ENCODE measurements around the gene SLC36A1. TPM values are rescaled to one million over a fixed set of nuclear protein-coding genes. Genes with fewer than 3 reads are reported as not detected.
"Not testable (repeated sequence)": the region's sequence is repeated elsewhere in the genome, so short reads cannot be mapped to it uniquely, and the experiment has no call there.

The SLC36A1 gene
- total RNA-seq, 2 donors from 2014 or later = 6.3 to 15.4 TPM

DNA sequence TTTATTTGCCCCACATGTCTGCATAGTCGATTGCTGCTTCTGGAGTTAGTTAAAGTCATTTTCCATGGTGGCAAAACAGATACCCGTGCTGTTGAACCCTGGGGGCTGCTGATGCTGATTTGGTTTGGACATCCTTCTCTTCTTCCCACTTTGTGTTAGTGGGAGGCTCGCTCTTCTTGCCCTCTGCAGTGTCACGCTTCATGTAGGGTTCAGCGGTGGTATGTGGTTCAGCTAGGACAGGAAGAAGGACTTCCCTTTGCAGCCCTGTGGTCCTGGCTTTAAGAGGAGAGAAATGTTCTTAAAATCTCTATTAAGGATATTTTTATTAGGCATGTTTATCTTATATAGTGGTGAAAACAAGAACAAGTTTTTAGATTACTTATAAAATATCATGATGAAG, 36.2 kb downstream of the SLC36A1 start:
- Mint-ChIP-seq H3K27ac (peak overlapping the region in 1 of 2 donors; percentile 34), H3K27me3 (no peaks in the 10 kb centered on the region), H3K4me3 (no peak overlapping the region), H3K36me3 (peaks cover 12% of the 10 kb centered on the region), H3K4me1 (ENCODE audit: low read depth in 2 of 2) (peaks cover 8 to 10% of the 10 kb centered on the region in 2 donors), H3K9me3 (no peaks in the 10 kb centered on the region)
- peak in 1 of 2 donors; percentile 29 for ATAC-seq
- DNase-seq (ENCODE audit: low spot score) = no peak

DNA sequence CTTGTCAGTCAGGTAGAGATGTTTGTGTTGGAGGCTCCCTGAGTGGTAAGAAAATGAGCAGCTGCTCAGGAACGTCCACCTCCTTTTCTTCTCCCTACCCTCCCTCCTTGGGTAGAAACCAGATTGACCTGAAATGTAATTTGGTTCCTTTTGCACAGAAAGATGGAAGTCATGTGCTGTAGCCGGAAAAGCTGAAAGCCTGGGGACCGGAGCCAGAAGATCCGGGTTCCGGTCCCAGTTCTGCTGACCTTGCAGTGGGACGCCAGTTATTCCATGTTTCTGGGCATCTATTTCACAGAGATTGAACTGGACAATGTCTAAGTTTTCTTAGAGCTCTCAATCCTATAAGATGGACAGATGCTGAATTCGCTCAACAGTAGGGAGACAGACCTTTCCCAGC, 40.1 kb downstream of the SLC36A1 start:
- ATAC-seq (no peak), DNase-seq (ENCODE audit: low spot score) (no peak)
- Mint-ChIP-seq H3K36me3 (peaks cover 9% of the 10 kb centered on the region), H3K27me3 (no peaks in the 10 kb centered on the region), H3K4me3 (no peak overlapping the region), H3K4me1 (ENCODE audit: low read depth in 2 of 2) (peaks cover 8 to 10% of the 10 kb centered on the region in 2 donors), H3K9me3 (no peaks in the 10 kb centered on the region), H3K27ac (no peak overlapping the region)

DNA sequence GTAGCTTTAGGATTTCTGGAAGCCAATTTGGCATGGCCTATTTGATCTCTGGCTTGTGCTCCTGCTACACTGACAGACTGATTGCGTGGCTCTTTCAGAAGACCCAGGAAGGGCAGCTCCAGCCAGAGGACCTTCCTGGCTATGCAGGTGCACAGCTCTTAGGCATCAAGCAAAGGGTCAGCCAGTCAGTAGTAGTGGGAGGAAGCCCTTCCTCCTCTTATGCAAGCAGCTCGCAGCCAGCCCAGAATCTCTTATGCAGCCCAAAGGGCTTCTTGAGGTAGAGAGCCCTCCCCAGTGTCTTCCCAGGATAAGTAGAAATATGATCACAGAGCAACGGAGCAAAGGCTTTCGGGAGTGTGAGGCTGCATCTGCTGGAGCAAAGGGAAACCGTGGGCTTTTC, 43.2 kb downstream of the SLC36A1 start:
- H3K27ac Mint-ChIP-seq = no peak overlapping the region

DNA sequence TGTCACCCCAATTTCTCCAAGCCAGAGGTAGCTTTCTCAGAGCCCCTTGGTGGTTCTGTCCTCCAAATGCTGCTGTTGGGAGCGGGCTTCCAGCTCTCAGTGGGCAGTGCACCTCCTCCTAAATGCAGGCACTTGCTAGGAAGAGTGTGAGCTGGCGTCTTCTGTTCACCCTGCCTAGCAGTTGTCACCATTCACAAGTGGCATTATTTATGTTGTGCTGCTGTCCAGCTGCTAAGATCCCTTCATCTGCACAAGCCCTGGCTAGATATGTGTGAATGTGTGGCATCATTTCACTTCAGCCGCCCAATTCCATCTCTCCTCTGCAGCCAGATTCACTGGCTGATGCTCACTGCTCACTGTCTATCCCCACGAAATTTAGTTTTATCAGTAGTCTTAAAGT, 43.7 kb downstream of the SLC36A1 start:
- DNase-seq (ENCODE audit: low spot score) = no peak
- ATAC-seq = no peak
- H3K4me3 Mint-ChIP-seq = no peak overlapping the region
- H3K27ac Mint-ChIP-seq = no peak overlapping the region
- H3K36me3 Mint-ChIP-seq = peaks cover 9% of the 10 kb centered on the region
- no peaks in the 10 kb centered on the region for H3K9me3 Mint-ChIP-seq
- H3K4me1 Mint-ChIP-seq (ENCODE audit: low read depth in 2 of 2) = no peaks in the 10 kb centered on the region
- no peaks in the 10 kb centered on the region for H3K27me3 Mint-ChIP-seq

More for the DNA sequence above, 43.2 kb downstream of the SLC36A1 start:
- Mint-ChIP-seq H3K36me3 (peaks cover 9% of the 10 kb centered on the region), H3K4me1 (ENCODE audit: low read depth in 2 of 2) (no peaks in the 10 kb centered on the region), H3K9me3 (no peaks in the 10 kb centered on the region), H3K27me3 (no peaks in the 10 kb centered on the region), H3K4me3 (no peak overlapping the region)
- ATAC-seq = no peak
- no peak for DNase-seq (ENCODE audit: low spot score)

DNA sequence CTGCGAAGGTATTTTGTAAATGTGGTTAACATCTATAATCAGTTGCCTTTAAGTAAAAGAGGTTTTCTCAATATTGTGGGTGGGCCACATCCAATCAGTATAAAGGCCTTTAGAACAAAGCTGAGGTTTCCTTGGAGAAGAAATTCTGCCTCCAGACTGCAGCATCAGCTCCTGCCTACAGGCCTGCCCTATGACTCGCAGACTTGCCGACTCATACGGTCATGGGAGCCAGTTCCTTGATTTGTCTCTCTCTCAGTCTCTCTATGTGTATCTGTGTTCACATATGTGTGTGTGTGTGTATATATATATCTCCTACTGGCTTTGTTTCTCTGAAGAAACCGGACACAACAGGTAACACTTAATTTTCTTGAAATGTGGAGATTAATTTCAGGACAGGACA, 45.3 kb downstream of the SLC36A1 start:
- H3K27me3 Mint-ChIP-seq = no peaks in the 10 kb centered on the region

DNA sequence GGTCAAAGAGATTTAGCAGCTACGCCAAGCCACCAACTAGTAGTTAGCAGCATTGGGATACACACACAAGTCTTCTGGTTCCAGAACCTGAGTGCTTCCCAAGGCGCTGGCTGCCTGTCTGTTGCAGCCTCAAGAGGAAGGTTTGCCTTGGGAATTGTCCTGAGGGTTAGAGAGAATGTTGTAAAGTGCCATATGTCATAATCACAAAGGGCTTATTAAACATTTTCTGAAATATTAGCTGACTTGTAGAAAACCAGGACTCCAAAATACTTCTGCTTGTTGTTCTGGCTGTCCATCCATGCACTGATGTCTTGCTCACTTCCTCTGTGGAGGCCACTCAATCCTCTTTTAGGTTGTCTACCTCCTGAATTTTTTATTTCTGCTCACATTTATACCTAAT, 46.3 kb downstream of the SLC36A1 start:
- Mint-ChIP-seq H3K36me3 (peaks cover 4% of the 10 kb centered on the region), H3K27ac (no peak overlapping the region), H3K27me3 (no peaks in the 10 kb centered on the region), H3K4me1 (ENCODE audit: low read depth in 2 of 2) (no peaks in the 10 kb centered on the region), H3K4me3 (no peak overlapping the region), H3K9me3 (no peaks in the 10 kb centered on the region)
- DNase-seq (ENCODE audit: low spot score) (no peak), ATAC-seq (no peak)

More for the DNA sequence above, 45.3 kb downstream of the SLC36A1 start:
- Mint-ChIP-seq H3K27ac (no peak overlapping the region), H3K9me3 (no peaks in the 10 kb centered on the region), H3K36me3 (peaks cover 4% of the 10 kb centered on the region), H3K4me1 (ENCODE audit: low read depth in 2 of 2) (no peaks in the 10 kb centered on the region), H3K4me3 (no peak overlapping the region)
- DNase-seq (ENCODE audit: low spot score) = no peak
- ATAC-seq = no peak

DNA sequence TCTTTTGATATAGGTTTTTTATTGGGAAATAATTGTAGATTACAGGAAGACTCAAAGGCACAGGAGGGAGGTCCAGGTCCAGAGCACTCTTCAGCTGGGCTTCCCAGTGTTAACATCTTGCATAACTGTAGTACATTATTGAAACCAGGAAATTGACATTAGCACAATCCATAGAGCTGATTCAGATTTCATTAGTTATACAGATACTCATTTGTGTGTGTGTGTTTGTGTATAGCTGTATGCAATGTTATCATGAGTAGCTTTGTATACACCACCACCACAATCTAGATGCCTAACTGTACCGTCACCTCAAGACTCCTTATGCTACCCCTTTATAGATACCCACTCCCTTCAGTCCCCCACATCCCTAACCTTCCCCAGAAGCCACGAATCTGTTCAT, 47.9 kb downstream of the SLC36A1 start:
- DNase-seq (ENCODE audit: low spot score) (no peak), ATAC-seq (no peak)
- no peaks in the 10 kb centered on the region for H3K27me3 Mint-ChIP-seq
- no peaks in the 10 kb centered on the region for H3K9me3 Mint-ChIP-seq
- no peak overlapping the region for H3K27ac Mint-ChIP-seq
- H3K4me3 Mint-ChIP-seq = no peak overlapping the region
- H3K4me1 Mint-ChIP-seq (ENCODE audit: low read depth in 2 of 2) = no peaks in the 10 kb centered on the region
- no peaks in the 10 kb centered on the region for H3K36me3 Mint-ChIP-seq

DNA sequence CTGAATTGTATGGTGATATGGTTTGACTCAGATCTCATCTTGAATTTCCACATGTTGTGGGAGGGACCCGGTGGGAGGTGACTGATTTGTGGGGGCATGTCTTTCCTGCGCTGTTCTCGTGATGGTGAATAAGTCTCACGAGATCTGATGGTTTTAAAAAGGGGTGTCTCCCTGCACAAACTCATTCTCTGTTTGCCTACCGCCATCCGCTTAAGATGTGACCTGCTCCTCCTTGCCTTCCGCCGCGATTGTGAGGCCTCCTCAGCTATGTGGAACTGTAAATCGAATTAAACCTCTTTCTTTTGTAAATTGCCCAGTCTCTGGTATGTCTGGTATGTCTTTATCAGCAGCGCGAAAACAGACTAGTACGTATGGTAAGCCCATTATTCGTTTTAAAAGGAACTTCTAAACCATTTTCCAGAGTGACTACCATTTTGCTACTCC, 48.7 kb downstream of the SLC36A1 start:
- Mint-ChIP-seq H3K36me3 (no peaks in the 10 kb centered on the region), H3K27me3 (no peaks in the 10 kb centered on the region), H3K27ac (no peak overlapping the region), H3K4me3 (no peak overlapping the region), H3K9me3 (no peaks in the 10 kb centered on the region), H3K4me1 (ENCODE audit: low read depth in 2 of 2) (peaks cover 0 to 4% of the 10 kb centered on the region in 2 donors)
- no peak for ATAC-seq
- no peak for DNase-seq (ENCODE audit: low spot score)

DNA sequence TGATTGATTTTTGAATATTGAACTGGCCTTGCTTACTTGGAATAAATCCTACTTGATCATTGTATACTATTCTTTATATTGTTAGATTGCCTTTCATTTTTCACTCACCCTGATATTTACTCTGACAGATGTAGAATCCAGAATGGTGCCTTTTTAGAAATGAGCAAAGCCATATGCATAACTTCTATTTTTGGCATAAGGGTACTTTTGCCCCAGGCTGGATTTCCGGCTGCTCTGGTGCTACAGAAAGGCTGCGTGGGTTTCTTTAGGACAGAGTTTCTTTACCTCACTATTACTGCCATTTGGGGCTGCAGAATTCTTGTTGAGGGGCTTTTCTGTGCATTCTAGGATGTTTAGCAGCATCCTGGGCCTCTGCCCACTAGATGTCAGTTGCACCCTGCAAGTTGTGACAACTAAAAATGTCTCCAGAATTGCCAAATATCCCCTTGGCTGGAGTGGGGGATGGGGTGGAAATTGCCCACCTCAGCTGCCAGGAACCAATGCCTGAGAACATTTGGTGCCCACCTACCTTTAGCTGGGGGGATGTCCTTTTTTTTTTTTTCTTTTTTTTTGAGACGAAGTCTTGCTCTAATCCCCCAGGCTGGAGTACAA, 50.1 kb downstream of the SLC36A1 start:
- DNase-seq (ENCODE audit: low spot score) = no peak
- H3K4me1 Mint-ChIP-seq (ENCODE audit: low read depth in 2 of 2) = peaks cover 0 to 4% of the 10 kb centered on the region in 2 donors
- no peaks in the 10 kb centered on the region for H3K9me3 Mint-ChIP-seq
- ATAC-seq = no peak
- no peaks in the 10 kb centered on the region for H3K36me3 Mint-ChIP-seq
- no peak overlapping the region for H3K4me3 Mint-ChIP-seq
- H3K27me3 Mint-ChIP-seq = no peaks in the 10 kb centered on the region
- H3K27ac Mint-ChIP-seq = no peak overlapping the region

DNA sequence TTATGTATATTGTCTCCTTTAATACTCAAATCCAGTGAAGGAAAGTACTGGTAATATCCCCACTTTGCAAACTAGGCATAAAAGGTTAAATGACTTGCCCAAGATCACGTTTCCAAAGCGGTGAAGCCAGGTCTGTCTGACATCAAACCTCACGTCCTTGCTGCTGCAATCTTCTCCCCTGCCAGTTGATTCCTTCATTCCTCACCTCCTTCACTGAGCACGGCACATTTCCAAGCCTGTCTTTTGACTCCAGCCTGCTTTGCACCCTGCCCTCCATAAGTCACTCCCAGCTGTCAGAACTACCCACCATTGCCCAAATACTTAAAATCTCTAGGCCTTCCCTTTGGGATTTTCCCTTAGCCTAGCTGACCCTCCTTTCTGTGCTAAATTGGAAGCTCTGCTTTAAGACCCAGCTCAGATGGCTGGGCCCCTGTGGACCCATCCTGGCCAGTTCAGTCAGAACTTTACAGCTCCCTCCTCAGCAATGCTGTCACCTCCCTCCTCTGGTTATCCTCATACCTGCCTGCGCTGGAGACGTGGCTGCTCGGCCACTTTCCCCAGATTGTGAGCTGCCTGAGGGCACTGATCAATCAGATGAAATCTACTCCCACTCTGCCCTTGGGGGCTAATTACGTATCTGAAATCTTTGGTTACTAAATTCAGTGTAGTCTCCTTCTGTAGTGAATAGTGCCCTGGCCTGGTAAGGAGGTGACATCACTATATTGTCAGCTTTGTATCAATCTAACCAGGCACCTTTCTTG, 51.2 kb downstream of the SLC36A1 start:
- Mint-ChIP-seq H3K27ac (no peak overlapping the region), H3K4me1 (ENCODE audit: low read depth in 2 of 2) (peaks cover 0 to 4% of the 10 kb centered on the region in 2 donors), H3K27me3 (no peaks in the 10 kb centered on the region), H3K36me3 (no peaks in the 10 kb centered on the region), H3K9me3 (no peaks in the 10 kb centered on the region), H3K4me3 (no peak overlapping the region)
- ATAC-seq = no peak
- no peak for DNase-seq (ENCODE audit: low spot score)

DNA sequence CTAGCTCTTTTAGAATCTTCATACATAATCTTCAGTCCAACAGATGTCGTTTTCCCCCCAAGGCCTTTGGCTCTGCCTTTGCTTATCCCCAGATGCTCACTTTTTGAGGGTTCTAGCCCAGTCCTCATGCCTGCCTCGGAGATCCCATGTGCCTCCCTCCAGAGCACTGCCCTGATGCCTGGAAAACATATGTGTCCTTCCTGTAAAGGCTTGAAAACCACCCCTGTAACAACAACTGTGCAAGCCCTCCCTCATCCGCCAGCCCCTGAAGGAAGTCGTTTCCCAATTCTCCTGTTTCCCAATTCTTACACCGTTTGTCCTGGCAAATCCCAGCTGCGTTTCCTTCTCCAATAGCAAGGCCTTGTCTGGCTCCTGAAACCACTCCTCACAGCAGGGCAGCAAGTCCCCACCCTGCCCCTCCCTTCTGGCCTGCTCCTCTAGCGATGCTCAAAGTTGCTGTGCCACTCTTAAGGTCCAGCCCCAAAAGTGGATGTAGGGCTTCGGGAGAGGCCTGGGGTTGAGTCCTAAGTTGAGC, 52.2 kb downstream of the SLC36A1 start:
- no peak for ATAC-seq
- no peak for DNase-seq (ENCODE audit: low spot score)
- no peaks in the 10 kb centered on the region for H3K27me3 Mint-ChIP-seq
- H3K36me3 Mint-ChIP-seq = no peaks in the 10 kb centered on the region
- no peaks in the 10 kb centered on the region for H3K9me3 Mint-ChIP-seq
- no peak overlapping the region for H3K27ac Mint-ChIP-seq
- no peak overlapping the region for H3K4me3 Mint-ChIP-seq
- H3K4me1 Mint-ChIP-seq (ENCODE audit: low read depth in 2 of 2) = peaks cover 0 to 4% of the 10 kb centered on the region in 2 donors

DNA sequence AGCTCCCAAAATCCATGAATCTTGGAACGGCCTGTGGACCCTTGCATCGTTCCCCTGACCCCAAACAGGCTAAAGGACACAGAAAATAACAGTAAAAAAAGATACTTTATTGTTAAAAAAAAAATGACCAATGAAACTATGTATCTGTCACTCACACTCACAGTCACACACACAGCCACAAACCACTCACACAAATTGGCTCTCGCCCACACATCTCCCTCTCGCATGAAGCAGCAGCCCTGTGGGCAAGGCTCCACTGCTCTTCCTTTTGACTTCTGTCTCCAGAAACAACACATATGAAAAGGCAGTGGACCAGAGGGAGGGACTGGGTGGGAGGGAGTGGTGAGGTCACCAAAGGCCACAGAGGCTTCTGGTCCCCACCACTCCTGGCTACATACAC, 56.6 kb downstream of the SLC36A1 start:
- Mint-ChIP-seq H3K36me3 (no peaks in the 10 kb centered on the region), H3K27me3 (no peaks in the 10 kb centered on the region), H3K27ac (no peak overlapping the region), H3K9me3 (no peaks in the 10 kb centered on the region), H3K4me3 (no peak overlapping the region), H3K4me1 (ENCODE audit: low read depth in 2 of 2) (peaks cover 0 to 4% of the 10 kb centered on the region in 2 donors)
- no peak for DNase-seq (ENCODE audit: low spot score)
- peak in 1 of 2 donors; percentile 26 for ATAC-seq

DNA sequence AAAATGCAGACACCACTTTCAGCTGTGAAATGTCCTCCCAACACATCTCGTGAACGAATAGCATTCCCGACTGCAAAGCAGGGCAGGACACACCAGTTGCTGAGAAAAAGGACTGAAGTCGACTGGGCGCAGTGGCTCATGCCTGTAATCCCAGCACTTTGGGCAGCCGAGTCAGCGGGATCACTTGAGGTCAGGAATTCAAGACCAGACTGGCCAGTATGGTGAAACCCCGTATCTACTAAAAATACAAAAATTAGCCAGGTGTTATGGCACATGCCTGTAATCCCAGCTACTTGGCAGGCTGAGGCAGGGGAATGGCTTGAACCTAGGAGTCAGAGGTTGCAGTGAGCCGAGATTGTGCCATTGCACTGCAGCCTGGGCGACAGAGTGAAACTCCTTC, 60.9 kb downstream of the SLC36A1 start:
- not testable (repeated sequence) for H3K4me1 Mint-ChIP-seq (ENCODE audit: low read depth in 2 of 2); H3K27ac Mint-ChIP-seq; H3K27me3 Mint-ChIP-seq; ATAC-seq; H3K9me3 Mint-ChIP-seq; H3K4me3 Mint-ChIP-seq; H3K36me3 Mint-ChIP-seq; DNase-seq (ENCODE audit: low spot score)

DNA sequence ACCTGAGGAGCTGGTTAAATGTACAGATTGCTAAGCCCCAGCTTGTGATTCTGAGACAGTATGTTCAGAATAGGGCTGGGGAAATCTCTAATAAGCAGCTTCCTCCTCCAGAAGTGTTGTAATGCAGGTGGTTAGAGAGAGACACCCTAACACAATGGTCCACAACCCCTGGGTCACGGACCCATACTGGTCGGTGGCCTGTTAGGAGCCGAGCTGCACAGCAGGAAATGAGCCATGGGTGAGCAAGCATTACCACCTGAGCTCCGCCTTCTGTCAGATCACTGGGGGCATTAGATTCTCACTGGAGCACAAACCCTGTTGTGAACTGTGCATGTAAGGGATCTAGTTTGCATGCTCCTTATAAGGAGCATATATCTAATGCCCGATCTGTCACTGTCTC, 61.8 kb downstream of the SLC36A1 start:
- H3K9me3 Mint-ChIP-seq = no peaks in the 10 kb centered on the region
- H3K4me1 Mint-ChIP-seq (ENCODE audit: low read depth in 2 of 2) = no peaks in the 10 kb centered on the region
- no peaks in the 10 kb centered on the region for H3K27me3 Mint-ChIP-seq
- H3K36me3 Mint-ChIP-seq = no peaks in the 10 kb centered on the region
- DNase-seq (ENCODE audit: low spot score) = no peak
- peak in 1 of 2 donors; percentile 51 for ATAC-seq
- no peak overlapping the region for H3K4me3 Mint-ChIP-seq
- no peak overlapping the region for H3K27ac Mint-ChIP-seq

Measured in natural killer cell treated with Interleukin-12 subunit alpha and Interleukin-12 subunit beta and Interleukin-15 and Interleukin-18, amount 100 ng/mL, for 72 hours (primary cell).